NCI-H748 (cell line): ENCODE data around the gene PLEKHA7.
A peak's percentile ranks its signal among the peaks of the same experiment; 100 is the strongest.
"Not testable (repeated sequence)": the region's sequence is repeated elsewhere in the genome, so short reads cannot be mapped to it uniquely, and the experiment has no call there.

Experiments used
- DNase-seq: peaks from one replicate; lab custom pipeline; 2025; ENCODE audit not compliant: unreplicated experiment; lab: John Stamatoyannopoulos, UW

Gene PLEKHA7

DNA sequence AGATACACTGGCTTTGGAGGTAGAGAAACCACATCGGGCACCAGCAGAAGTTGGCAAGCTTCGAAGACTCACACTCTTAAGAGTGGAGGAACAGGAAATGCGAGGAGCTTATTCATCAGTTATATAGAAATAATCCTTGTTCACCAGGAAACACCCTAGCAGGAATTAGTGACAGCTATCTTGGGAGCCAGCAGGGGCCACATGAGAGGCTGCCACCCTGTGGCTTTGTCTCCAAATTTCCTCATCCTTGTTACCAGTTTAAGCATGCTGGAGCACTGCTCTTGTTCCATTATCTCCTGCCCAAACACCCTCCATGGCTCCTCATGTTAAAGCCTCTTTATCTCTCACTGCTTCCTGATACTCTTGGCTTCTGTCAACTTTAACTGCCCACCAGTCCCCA lies 131.0 kb downstream of the PLEKHA7 start:
- DNase-seq, result peak; percentile 30

DNA sequence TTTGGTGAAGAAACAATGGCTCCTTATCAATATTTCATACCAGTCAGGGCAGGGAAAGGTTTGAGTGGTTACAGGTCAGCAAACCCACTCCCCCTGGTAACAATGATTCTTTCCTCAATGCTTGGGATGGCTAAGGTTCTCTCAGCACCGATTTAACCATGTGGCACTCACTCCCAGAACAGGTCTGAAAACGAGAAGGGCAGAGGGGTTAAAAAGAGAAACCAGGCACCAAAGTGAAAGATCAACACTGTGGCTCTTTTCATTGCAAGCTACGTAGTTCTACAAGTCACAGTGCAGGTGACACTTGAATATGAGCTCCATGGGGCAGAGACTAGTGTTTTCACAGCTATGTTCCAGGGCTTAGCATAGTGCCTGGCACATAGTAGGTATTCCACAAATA lies 132.4 kb downstream of the PLEKHA7 start:
- DNase-seq, result no peak

DNA sequence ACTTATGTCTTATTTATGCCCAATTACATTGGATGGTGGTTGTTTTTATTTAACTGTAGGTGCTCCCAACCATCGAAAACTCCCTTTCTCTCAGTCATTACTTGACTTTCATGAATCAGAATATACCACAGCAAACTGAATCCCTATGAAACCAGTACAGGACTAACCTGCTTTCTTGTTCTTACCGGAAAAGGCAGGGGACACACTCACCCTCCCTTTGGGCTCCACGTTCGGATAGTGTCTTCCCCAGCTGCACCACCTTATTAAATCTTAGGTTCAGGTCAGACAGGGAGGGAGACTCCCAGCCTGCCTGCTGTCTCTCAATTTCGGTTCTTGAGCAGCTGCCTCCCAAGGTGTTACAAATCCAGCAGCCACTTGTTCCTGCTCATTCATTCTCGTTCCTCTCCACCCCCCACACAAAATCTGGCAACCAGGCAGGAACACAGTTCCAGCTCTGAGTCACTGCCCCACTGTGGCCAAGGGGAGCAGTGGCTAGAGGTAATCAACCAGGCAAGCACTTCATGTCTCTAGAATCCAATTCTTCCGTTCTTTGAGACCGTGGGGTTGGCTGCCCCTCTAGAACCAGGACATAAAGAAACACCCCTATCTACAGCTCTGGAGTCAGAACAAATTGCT lies 133.0 kb downstream of the PLEKHA7 start:
- no peak for DNase-seq

DNA sequence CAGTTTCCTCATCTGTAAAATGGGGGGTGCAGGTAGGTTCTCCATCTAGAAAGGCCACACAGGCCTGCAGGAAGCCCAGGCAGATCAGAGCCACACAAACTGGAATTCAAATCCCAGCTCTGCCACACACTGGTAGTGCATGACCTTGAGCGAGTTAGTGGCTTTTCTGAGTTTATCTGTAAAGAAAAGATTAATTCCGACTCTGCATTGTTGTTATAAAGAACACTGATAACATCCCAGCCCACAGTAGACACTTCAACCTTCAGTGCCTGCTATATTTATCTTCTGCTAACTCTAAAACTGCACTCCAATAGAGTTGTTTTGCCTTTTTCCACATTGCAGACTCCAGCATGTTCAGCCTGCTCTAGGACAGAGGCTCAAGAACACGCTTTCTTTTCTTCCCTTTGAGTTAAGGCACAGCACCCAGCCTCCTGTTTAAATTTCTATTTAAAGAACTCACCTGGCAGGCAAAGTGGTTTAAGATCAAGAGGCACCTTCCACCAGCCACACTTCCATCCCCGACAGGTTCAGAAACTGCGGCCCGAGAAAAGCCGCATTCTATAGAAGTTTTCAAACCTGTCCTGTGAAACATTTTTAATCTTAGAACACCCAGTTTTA lies 133.9 kb downstream of the PLEKHA7 start:
- no peak for DNase-seq

DNA sequence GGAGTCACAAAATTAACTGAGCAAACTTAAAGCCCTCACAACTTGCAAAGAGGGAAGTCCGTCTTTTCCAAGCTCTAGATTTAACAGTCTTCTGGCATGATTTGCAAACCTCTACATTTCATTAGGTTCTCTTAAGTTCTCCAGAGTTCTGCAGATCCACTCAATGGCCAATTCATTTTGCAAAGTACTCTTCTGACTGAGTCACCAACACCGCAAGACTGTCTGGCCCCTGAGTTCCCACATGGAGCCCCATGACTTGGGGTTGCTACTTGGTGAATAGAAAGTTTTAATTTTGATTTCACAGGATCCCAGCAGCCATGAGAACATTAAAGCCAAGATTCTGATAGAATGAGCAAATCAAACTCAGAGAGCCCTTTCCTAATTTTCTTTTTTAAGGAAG lies 134.5 kb downstream of the PLEKHA7 start:
- no peak for DNase-seq

DNA sequence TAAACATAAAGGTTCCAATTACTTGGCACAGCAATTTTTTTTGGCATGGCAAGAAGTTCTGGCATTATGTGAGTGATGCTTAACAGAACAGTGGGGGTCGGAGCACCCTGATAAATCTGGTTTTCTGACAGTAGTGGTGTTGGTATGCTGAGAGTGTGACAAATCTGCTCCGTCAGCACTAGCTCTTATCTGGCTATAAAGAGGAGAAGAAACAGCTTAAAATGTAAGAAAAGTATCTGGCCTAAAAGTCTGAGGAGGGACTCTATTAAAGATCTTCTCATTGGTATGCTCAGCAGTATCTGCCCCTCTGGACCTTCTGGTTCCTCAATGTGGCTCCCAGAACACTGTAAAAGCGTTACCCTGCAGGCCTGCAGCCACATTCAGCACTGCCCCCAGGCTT lies 137.4 kb downstream of the PLEKHA7 start:
- DNase-seq, result no peak

DNA sequence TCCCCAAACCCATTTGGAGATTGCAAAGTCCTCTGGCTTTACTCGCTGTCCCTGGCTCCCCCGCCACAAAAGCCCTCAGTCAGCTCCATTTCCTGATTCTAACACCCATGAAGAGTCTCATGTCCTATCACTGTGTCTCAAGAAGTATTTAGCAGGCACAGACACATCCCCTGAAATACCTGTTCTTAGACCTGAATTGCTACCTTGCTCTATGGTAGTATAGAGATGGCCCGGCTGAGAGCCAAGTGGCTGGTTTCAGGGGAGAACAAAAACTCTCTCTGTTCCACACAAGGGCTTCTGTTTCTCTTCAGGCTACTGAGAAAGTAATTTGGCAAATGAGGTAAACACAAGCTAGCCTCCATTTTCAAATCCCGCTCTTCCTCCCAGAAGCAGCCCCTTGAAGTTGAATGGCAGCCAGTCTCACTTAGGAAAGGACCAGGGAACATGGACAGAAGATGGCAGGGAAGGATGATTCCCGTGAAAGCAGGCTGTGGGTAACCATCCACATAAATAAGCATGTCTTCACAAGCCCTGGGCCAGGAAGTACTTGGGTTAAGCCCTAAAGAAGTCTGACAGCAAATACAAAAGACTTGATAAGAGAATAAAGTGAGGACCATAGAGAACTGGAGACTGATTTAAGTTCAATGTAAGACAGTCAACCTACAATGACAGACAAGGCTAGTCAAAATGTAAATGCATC lies 138.0 kb downstream of the PLEKHA7 start:
- DNase-seq, result no peak

DNA sequence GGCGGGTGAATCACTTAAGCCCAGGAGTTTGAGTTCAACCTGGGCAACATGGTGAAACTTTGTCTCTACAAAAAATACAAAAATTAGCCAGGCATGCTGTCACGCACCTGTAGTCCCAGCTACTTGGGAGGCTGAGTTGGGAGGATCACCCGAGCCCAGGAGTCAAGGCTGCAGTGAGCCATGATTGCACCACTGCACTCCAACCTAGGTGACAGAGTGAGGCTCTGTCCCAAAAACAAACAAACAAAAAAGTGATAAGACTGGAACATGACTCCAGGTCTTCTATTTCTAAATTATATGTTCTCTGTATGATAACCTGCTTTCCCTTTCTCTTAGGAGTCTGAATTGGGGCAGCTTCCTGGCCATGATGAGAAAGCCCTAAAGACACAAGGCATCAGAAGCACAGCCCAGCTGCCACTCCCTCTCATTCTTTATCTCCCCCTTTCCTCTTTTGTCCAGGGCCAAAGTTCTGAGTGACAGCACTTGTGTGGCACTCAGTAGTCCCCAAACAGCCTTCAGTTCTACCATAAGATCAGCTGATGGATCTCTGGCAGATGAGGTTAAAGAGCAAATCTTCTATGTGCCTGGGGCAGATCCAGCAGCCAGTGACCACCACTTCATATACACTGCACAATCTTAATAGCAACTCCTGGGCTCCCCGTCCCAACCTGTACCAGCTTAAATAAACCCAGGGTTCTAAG lies 139.8 kb downstream of the PLEKHA7 start:
- DNase-seq, result no peak

DNA sequence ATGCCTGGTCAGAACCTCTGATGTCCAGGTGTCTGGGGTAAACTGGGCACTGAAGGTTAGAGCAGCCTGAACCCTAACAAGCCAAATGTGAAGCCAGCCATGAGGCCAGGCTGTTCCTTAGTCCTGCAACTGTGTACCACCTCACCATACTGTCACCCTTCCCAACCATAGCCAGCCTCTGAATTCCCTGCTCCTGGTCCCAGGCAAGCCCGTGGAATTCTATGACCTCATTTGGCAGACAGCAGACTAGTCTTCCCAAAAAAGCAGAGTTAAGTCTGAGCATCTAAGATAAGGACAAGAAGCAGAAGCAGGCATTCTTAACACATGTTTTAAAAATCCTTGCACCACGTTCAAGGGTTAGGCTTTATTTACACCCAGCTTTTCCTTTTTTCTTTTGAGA lies 140.9 kb downstream of the PLEKHA7 start:
- no peak for DNase-seq

DNA sequence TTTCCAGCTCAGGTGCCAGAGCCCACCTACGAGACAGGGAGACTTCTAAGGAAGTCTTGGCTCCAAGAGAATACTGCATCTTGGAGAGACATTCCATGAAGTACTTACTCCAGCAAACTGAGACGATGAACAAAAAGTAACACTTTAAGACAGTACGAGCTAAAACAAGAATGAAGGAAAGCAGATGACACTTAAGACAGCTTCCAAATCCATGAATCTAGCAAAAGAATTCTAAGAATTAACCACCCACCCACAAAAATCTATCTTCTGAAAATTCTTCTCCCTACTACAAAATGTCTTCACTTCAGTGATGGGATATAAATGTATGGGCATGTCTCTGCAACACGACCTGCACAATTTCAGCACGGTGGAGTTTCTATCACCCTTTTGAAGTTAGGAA lies 142.8 kb downstream of the PLEKHA7 start:
- no peak for DNase-seq

DNA sequence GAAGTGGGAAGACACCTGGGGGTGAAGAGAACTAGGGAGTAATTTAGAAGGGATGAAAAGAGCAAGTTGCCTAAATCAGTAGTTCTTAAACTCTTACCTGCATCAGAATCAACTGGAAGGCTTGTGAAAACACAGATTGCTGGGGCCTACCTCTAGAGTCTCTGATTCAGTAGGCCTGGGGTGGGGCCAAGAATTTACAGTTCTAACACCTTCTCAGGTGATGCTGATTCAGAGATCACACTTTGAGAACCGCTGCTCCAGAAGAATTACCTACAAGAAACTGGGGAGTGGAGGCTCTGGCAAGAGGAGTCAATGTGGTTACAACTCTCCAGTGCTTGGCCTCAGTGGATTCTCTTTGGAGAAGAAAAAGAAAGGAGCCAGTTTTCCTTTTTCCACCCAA lies 147.1 kb downstream of the PLEKHA7 start:
- no peak for DNase-seq

DNA sequence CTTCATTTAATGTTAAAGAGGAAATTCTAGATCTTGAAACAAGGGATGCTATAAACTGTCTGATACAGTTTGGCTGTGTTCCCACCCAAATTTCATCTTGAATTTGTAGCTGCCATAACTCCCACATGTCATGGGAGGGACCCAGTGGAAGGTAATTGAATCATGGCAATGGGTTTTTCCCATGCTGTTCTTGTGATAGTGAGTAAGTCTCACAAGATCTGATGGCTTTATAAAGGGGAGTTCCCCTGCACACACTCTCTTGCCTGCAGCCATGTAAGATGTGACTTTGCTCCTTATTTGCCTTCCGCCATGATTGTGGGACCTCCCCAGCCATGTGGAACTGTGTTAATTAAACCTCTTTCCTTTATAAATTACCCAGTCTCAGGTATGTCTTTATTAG lies 149.8 kb downstream of the PLEKHA7 start:
- DNase-seq, result not testable (repeated sequence)

DNA sequence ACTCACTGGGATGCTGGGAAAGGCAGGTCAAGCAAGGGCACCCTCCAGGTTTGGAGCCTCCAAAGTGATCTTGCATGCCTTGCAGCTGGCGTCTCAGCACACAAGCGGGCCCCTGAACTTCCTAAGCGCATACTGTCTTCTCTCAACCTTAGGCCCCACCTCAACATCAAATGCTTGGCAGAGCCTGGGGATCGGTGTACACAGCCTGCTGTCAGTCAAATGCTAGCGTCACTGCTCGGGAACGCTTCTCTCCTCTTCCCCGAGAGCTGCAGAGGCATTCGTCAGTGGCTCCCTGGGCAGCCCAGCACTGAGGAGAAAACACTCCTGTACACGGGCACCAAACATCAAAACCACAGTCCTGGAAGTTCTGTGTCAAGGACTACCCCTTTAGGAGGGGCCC lies 150.8 kb downstream of the PLEKHA7 start:
- no peak for DNase-seq

DNA sequence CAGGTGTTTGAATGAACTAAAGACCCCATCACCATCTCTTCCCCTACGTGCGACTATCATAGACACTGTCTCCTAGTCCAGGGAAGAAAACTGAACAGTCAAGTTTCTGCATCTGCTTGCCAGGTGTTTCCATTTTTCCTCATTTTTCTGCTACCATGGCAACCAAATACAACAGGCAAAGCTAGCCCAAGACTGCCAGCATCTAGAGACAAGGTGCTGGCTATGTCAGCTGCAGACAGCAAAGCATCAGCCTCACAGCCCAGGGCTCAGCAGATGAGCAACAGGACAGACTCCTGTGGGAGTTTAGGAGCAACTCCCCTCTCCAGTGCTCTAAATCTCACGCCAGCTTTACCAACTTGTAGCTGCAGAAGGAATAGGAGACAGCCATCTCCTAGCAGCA lies 151.5 kb downstream of the PLEKHA7 start:
- peak; percentile 78 for DNase-seq

DNA sequence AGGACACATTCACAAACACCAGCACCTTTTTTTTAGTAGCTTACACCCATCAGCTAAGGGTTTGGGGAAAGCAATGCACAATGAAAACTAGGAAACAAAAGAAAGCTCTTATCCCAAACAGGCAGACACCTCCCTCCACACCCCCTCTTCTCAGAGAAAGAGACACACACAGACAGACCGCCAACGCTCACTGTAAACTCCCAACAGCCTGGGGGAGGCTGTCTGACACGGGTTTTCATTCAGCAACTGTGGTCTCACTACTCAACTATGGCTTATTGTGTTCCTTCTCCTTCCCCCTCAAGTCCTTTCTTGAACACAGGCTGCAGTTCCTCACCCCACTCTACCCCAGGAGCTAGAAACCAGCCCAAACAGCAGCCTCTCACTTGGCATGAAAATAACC lies 152.4 kb downstream of the PLEKHA7 start:
- peak; percentile 55 for DNase-seq

DNA sequence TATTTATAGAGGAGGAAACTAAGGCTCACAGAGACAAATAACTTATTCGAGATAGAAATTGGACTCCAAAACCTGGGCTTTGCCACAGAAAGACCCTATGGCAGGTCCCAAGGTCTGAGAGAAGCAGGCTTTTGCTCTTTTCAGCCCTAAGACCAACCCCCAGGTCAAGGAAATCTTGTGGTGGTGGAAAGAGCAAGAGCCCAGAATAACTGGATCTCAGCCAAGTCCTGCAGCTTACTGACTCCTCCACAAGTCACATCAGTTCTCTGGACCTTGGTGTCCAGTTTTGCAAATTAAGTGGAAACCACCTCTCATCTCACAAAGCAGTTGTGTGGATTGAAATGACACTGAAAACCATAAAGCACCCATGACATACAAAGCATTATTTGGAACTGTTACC lies 153.6 kb downstream of the PLEKHA7 start:
- DNase-seq, result peak; percentile 12

DNA sequence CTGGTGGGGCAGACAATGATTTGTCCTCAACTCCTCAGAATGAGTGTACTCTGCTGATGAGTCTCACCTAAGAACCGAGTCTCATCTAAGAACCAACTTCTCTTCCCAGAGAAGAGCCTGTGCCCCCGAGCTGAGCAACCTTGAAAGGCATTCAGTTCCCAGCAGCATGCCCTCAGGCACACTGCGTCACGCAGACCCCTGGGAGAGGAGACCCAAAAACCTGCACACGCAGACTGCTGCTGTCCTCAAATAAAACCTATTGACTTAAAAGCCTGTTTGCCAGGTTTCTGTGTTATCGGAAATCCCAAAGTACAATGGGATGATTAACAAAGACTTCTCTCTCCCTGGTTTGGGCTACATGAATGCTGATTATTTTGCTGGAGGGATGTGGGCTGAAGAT lies 154.6 kb downstream of the PLEKHA7 start:
- DNase-seq, result peak; percentile 89

DNA sequence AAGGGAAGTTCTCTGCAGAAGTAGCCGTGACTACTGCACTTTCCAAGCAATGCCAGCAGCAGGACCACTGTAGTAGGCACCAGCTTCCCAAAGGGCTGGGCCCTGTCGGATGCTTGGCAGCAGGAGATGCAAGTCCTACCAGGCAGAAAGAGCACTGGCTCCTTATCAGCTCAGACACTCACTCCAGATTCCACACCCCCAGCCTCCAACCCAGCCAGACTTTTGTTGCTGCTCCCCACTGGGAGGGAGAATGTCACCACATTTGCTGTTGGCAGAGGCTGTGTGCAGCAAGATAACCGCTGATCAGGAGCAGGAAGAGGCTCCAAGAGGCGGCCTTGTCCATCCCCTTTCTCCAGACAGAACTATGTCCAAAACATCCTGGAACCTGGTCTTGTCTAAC lies 157.0 kb downstream of the PLEKHA7 start:
- no peak for DNase-seq

DNA sequence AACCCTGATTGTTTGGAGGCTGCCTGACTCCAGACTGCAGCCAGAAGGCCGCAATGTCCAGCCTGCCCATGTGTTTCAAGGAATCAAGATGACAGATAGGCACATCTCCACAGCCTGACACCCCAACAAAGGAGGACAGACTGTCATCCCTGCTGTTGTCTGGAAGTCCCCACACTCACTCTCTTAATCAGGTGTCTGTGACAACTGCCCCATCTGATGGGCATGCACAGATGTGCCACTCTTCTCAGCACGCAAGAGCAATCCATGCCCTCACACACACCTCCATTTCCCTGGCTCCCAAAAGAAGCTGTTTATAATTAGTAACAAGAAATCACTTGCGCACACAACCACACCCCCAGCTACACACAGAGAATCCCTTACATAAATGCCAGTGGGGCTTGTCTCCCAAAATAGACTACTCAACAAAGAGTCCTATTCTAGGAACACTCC lies 158.2 kb downstream of the PLEKHA7 start:
- no peak for DNase-seq

DNA sequence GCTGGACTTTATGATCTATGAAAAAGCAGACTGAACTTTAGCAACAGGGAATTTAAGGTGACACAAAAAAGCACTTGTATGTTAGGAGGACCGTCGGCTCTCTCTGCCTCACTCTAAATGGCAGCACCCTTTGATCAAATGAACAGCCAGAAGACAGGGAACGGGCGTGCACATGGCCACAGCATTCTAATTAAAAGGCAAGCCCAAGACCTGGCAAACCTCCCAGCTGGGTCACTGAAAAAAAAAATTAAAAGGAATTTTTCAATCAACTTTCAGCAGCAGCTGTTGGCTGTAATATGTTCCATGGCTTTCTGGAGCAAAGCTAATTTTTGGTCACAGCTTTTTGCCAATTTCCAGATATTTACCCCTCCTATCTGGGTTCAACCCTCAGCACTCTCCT lies 159.2 kb downstream of the PLEKHA7 start:
- DNase-seq, result no peak

DNA sequence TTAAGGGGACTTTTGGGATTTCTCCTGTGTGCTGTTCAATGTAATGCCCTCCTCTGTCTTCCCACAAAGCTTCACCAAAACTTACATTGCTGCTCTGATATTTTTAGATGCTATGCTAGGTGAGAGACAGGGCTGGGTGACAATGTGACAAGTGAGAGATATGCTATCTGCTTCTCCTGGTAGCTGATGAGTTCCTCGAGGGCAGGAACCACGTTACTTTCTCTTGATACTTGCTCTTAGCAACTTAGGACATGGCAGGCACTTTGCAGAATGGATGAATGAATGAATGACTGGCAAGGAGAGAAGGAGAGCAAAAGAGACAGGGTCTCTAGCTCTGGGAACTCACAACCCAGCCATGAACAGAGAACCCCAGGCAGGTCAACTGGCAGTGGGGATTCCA lies 160.4 kb downstream of the PLEKHA7 start:
- DNase-seq, result no peak

DNA sequence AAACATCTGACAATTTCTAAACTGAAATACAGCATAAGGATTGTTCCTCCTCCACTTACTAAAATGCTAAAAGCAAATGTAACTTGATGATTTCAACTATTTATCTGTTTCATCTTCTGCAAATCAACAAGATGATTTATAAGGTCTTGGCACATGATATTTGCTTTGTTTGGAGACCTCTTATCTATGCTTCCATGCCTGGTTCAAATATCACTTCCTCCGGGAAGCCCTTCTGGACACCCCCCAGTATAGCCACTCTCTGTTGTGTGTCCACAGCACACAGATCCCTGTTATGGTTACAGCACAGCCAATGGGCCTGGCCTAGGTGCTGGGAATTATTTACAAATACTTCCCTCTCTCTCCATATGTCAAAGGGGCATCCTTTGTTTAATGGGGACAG lies 160.9 kb downstream of the PLEKHA7 start:
- DNase-seq, result no peak
